Activated CD8-positive, alpha-beta T cell treated with anti-CD3 and anti-CD28 coated beads, Interleukin-2, amount 10 ng/mL, durations not matched to agents 7 days and 5 days (primary cell): ENCODE results near the gene NOM1. TPM values are rescaled to one million over a fixed set of nuclear protein-coding genes. Genes with fewer than 3 reads are reported as not detected.
"Not testable (repeated sequence)": the region's sequence is repeated elsewhere in the genome, so short reads cannot be mapped to it uniquely, and the experiment has no call there.

Experiments used
- ATAC-seq: fragments of 150-1000 bp; cut with Tn5 transposase; one replicate; pipeline ENCODE4 v1.10.0; 2021; ENCODE audit warnings: moderate library complexity
- CTCF ChIA-PET: fragments of 350-600 bp; sonication (Branson Sonifier 250); formaldehyde crosslinking; loops from one replicate; lab custom pipeline; 2021; ENCODE audit warnings: antibody characterized with exemption; lab: Charles Lee
- POLR2A ChIA-PET: fragments of 350-600 bp; sonication (Branson Sonifier 250); formaldehyde crosslinking; loops from one replicate; lab custom pipeline; 2021; ENCODE audit warnings: antibody characterized with exemption; lab: Charles Lee
- DNase-seq: peaks from one replicate; pipeline ENCODE4 v3.0.0-alpha.2; 2020
- H3K27ac Mint-ChIP-seq: one replicate; pipeline ENCODE4 v1.8.0; 2021; ENCODE audit warnings: mild to moderate bottlenecking, mixed read lengths
- H3K27me3 Mint-ChIP-seq: one replicate; pipeline ENCODE4 v1.8.0; 2021; ENCODE audit warnings: low read depth, mixed read lengths
- H3K36me3 Mint-ChIP-seq: one replicate; pipeline ENCODE4 v1.8.0; 2021; ENCODE audit warnings: low read depth, mixed read lengths
- H3K4me1 Mint-ChIP-seq: one replicate; pipeline ENCODE4 v1.8.0; 2021; ENCODE audit warnings: low read depth, mixed read lengths
- H3K4me3 Mint-ChIP-seq: one replicate; pipeline ENCODE4 v1.8.0; 2021; ENCODE audit warnings: mild to moderate bottlenecking, mixed read lengths
- H3K9me3 Mint-ChIP-seq: one replicate; pipeline ENCODE4 v1.8.0; 2022; ENCODE audit warnings: mixed read lengths; ENCODE audit not compliant: insufficient read depth
- total RNA-seq, 2 experiments: library from RNA; stranded (reverse); gene quantifications; one replicate each; pipeline ENCODE4 v1.2.3, GENCODE V29; 2021

Gene NOM1
- total RNA-seq, 2 experiments from 2014 or later, result 28.1 to 28.8 TPM

DNA sequence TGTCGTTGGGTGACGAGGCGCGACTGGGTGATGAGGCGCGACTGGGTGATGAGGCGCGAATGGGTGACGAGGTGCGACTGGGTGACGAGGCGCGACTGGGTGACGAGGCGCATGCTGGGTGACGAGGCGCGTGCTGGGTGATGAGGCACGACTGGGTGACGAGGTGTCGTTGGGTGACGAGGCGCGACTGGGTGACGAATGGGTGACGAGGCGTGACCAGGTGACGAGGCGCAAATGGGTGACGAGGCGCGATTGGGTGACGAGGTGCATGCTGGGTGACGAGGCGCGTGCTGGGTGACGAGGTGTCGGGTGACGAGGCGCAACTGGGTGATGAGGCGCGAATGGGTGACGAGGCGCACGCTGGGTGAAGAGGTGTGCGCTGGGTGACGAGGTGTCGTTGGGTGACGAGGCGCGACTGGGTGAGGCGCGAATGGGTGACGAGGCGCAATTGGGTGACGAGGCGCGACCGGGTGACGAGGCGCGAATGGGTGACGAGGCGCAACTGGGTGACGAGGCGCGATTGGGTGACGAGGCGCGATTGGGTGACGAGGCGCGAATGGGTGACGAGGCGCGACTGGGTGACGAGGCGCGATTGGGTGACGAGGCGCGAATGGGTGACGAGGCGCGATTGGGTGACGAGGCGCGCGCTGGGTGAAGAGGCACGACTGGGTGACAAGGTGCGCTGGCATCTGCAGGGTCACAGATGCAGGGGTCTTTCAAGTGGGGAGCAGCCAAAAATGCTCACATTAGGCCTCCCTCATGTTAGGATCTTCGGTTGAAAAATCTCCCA lies 7.9 kb upstream of the NOM1 start:
- ChIA-PET POLR2A (no interaction called here), CTCF (no interaction called here)
- Mint-ChIP-seq H3K9me3 (no peaks in the 10 kb centered on the region), H3K27me3 (peaks cover 25% of the 10 kb centered on the region), H3K36me3 (peaks cover 12% of the 10 kb centered on the region), H3K4me1 (peaks cover 10% of the 10 kb centered on the region), H3K27ac (no peak overlapping the region), H3K4me3 (no peak overlapping the region)
- DNase-seq (no peak), ATAC-seq (no peak)

DNA sequence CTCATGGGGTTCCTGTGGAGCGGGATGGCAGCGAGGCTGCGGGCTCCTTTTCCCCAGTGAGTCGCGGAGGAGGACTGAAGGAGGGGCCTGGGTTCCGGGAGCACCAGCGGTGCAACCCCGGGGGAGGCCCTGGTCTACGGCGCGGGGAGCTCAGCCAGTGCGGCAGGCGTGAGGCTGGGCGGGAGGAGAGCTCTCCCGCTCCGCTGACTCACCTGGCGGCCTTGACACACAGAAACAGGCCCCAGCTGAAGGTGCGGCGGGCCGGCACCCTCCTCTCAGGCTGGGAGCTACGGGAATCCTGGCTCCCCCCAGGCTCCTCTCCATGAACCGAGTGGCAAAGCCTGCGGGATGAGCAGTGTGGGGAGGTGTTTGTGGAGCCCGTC lies 6.8 kb upstream of the NOM1 start:
- no peaks in the 10 kb centered on the region for H3K9me3 Mint-ChIP-seq

DNA sequence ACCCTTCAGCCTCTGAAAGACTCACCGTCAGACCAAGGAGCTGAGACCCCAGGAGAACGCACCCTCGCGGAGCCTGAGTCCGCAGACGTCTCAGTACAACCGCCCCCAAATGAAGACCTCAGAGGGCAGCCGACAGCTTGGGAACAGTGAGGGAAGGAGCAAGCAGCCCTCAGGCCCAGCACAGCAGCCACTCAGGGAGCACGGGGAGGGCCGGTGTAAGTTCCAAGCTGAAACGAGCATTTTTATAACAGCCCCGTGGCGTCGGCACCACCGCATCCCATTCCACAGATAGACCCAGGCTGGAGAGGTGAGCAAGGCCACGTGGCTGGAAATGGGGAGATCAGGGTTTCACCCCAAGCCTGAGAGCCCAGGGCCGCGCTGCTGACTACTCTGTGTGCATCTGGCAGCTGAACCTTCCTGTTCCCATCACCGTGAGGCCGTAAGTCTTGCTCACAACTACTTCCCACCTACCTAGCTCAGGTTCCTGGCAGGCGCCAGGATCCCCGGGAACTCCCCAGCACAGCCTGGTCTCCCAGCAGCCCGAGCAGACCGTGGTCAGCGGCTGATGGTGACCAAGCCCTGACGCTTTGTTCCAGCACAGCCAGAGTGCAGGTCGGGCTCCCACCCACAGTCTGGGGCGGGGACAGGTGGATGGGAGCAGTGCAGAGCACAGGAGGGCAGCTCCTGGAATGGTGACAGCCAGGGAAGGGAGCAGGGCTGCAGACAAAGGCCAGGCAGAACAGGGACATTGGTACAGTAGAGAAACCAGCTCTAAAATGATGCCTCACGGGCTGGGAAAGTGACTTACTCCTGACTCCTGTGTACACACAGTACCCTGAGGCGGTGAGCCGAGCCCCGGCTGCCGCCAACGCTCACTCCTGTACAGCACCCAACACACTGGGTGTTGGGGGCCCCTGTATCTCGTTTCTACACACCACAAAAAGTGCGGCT lies 6.1 kb upstream of the NOM1 start:
- ATAC-seq (peak; percentile 53), DNase-seq (no peak)
- Mint-ChIP-seq H3K27ac (no peak overlapping the region), H3K27me3 (peaks cover 34% of the 10 kb centered on the region), H3K4me3 (no peak overlapping the region), H3K36me3 (peaks cover 12% of the 10 kb centered on the region), H3K4me1 (peaks cover 10% of the 10 kb centered on the region), H3K9me3 (no peaks in the 10 kb centered on the region)
- ChIA-PET POLR2A (interaction anchor here (0.7 to 1.2 kb wide), 2 partner anchors 17 to 25 kb away, joined by 3 read pairs; no protein-coding TSS in a partner anchor), CTCF (interaction anchor here (1.1 kb wide), 1 partner anchor 37 kb away, joined by 3 read pairs; no protein-coding TSS in a partner anchor)

More for the DNA sequence above, 6.8 kb upstream of the NOM1 start:
- peaks cover 10% of the 10 kb centered on the region for H3K4me1 Mint-ChIP-seq
- ChIA-PET CTCF (interaction anchor here (1.1 kb wide), 1 partner anchor 36 kb away, joined by 3 read pairs; no protein-coding TSS in a partner anchor), POLR2A (interaction anchor here (0.7 to 1.2 kb wide), 2 partner anchors 16 to 26 kb away, joined by 3 read pairs; no protein-coding TSS in a partner anchor)
- peaks cover 12% of the 10 kb centered on the region for H3K36me3 Mint-ChIP-seq
- no peak for DNase-seq
- ATAC-seq, result peak; percentile 21
- H3K27ac Mint-ChIP-seq, result no peak overlapping the region
- H3K4me3 Mint-ChIP-seq, result no peak overlapping the region
- H3K27me3 Mint-ChIP-seq, result peaks cover 35% of the 10 kb centered on the region

DNA sequence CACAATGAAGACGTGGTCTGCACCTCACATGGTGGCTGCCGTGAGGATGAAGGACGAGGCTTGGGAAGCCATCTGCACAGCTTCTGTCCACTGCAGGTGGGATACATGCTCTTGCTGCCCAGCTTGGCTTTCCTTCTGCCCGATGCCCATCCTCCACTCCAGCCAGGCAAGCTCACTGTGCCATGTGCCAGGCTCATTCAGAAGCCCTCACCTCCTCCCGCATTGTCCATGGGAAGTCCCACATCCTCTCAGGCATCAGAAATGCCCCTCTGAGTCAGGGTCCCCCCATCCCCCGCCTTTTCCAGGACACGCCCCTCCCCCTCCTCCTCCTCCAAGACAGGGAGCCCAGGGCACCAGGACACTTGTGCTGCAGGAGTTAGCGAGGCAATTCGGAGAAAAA lies 4.6 kb upstream of the NOM1 start:
- no peak overlapping the region for H3K27ac Mint-ChIP-seq
- CTCF ChIA-PET, result no interaction called here

DNA sequence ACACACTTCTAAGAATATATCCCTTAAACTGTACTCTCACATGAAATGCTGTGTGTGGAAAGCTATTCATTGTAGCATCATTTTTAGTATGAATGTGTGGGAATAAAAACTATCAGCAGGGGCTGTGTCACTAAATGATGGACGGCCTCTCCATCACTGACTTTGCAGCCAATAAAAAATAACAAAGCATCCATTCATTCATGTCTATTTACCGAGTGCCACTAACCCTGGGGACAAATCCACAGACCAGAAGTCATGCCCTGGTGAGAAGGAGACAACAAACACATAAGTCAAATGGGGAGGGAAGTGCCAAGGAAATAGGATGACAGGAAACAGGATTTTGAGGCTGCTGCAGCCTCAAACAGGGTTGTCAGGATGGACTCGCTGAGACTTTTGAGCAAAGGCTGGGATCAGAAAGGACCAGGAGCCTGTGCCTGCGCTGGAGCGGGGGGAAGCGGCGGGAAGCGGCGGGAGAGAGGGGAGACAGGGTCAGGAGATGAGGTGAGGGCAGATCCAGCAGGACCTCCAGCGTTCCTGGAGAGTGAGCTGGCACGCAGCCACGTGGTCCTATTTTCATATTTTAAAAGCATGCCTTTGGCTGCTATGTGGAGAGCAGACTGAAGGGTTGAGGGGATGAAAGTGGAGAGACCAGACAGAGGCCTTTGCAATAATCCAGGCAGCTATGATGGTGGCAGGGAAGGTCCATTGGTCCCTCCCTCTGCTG lies 2.2 kb upstream of the NOM1 start:
- DNase-seq, result no peak
- Mint-ChIP-seq H3K9me3 (no peaks in the 10 kb centered on the region), H3K27ac (no peak overlapping the region), H3K27me3 (peaks cover 33% of the 10 kb centered on the region), H3K36me3 (peaks cover 12% of the 10 kb centered on the region), H3K4me1 (peaks cover 32% of the 10 kb centered on the region), H3K4me3 (no peak overlapping the region)
- CTCF ChIA-PET, result interaction anchor here (0.9 to 1.0 kb wide), 2 partner anchors 285 to 326 kb away, joined by 3 read pairs; no protein-coding TSS in a partner anchor
- POLR2A ChIA-PET, result interaction anchor here (1.1 kb wide), 2 partner anchors 14 to 355 kb away, joined by 4 to 5 read pairs; no protein-coding TSS in a partner anchor
- ATAC-seq, result no peak

More for the DNA sequence above, 4.6 kb upstream of the NOM1 start:
- ATAC-seq, result no peak
- Mint-ChIP-seq H3K4me1 (peaks cover 10% of the 10 kb centered on the region), H3K36me3 (peaks cover 12% of the 10 kb centered on the region), H3K27me3 (peaks cover 33% of the 10 kb centered on the region), H3K4me3 (no peak overlapping the region), H3K9me3 (no peaks in the 10 kb centered on the region)
- POLR2A ChIA-PET, result no interaction called here
- DNase-seq, result no peak

DNA sequence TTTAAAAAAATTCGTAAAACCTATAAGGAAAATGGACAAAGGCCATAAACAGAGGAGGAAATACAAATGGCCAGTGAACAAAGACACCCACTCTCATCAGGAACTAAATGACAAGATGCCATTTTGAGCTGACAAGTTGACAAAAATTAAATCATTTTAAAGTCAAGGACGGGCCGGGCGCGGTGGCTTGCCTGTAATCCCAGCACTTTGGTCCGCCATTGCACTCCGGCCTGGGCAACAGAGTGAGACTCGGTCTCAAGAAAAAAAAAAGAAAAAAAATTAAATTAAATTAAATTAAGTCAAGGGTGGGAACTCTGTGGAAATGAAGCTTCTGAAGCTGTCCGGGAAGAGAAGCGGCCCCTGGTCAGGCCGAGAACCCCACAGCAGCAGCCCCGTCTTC lies 1.2 kb upstream of the NOM1 start:
- CTCF ChIA-PET, result interaction anchor here (0.6 to 1.6 kb wide), 5 partner anchors 21 to 300 kb away, joined by 3 to 7 read pairs (median 3); no protein-coding TSS in a partner anchor
- H3K27me3 Mint-ChIP-seq, result peaks cover 33% of the 10 kb centered on the region
- no peak for DNase-seq
- H3K4me1 Mint-ChIP-seq, result peaks cover 27% of the 10 kb centered on the region
- no peaks in the 10 kb centered on the region for H3K9me3 Mint-ChIP-seq
- H3K36me3 Mint-ChIP-seq, result peaks cover 19% of the 10 kb centered on the region
- POLR2A ChIA-PET, result interaction anchor here (0.7 to 1.6 kb wide), 2 partner anchors 25 to 94 kb away, joined by 3 to 6 read pairs; no protein-coding TSS in a partner anchor
- H3K27ac Mint-ChIP-seq, result no peak overlapping the region
- no peak for ATAC-seq
- no peak overlapping the region for H3K4me3 Mint-ChIP-seq

DNA sequence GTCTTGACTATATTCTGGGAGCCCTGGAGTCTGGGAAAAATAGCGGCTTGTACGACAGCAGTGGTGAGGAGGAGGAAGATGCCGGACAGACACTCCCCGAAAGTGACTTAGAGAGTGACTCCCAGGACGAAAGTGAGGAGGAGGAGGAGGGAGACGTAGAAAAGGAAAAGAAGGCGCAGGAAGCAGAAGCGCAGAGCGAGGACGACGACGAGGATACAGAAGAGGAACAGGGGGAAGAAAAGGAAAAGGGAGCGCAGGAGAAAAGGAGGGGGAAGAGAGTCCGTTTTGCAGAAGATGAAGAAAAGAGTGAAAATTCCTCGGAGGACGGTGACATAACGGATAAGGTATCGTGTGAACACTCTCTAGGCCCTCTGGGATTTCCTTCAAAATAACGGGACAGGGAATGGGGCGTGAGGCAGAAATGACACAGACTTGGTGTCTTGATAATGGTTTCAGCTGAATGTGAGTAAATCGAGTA lies 908 bp downstream of the NOM1 start:
- ChIA-PET POLR2A (interaction anchor here (2.9 kb wide), 1 partner anchor 57 kb away, joined by 21 read pairs; the partner anchor contains the start of gene LMBR1), CTCF (interaction anchor here (0.9 to 3.1 kb wide), 12 partner anchors 8 to 436 kb away, joined by 3 to 18 read pairs (median 4); partner anchors contain the start of gene LMBR1)
- Mint-ChIP-seq H3K4me3 (peak overlapping the region; percentile 95), H3K27me3 (peaks cover 15% of the 10 kb centered on the region), H3K4me1 (peaks cover 33% of the 10 kb centered on the region), H3K9me3 (no peaks in the 10 kb centered on the region), H3K36me3 (peaks cover 39% of the 10 kb centered on the region), H3K27ac (peak overlapping the region; percentile 89)
- ATAC-seq (no peak), DNase-seq (no peak)

DNA sequence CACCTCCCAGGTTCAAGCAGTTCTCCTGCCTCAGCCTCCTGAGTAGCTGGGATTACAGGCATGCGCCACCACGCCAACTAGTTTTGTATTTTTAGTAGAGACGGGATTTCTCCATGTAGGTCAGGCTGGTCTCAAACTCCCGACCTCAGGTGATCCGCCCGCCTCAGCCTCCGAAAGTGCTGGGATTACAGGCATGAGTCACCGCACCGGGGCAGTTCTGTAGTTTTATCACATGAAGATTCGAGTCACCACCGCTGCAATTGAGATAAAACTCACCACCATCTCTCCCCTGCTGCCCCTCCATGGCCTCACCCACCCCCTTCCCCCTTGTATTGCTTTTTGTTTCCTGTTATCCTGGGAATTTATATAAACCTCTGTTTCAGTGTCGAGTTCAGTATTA lies 3.7 kb downstream of the NOM1 start:
- CTCF ChIA-PET, POLR2A ChIA-PET, H3K9me3 Mint-ChIP-seq, H3K4me3 Mint-ChIP-seq, DNase-seq, H3K27ac Mint-ChIP-seq, H3K27me3 Mint-ChIP-seq, ATAC-seq: not testable (repeated sequence)
- Mint-ChIP-seq H3K36me3 (peaks cover 55% of the 10 kb centered on the region), H3K4me1 (peaks cover 39% of the 10 kb centered on the region)

DNA sequence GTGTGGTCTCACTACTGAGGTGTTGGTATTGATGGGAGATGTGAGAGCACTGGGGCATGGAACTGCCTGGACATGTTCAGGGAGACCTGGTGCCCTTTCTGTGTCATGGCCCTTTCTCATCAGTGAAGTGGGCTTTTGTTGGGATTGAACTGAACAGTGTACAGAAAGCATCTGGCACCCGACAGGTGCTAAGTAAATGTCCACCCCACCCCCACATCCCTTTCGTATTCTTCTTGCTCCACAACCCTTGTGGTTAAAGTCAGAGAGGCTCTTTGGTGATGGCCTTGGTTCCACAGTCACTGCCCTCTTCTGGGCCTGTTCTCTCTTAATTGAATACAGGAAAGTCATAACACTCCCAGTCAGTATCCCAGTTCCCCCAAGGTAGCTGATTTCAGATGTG lies 5.4 kb downstream of the NOM1 start:
- H3K36me3 Mint-ChIP-seq, result peaks cover 64% of the 10 kb centered on the region
- ChIA-PET POLR2A (no interaction called here), CTCF (interaction anchor here (0.6 kb wide), 1 partner anchor 61 kb away, joined by 3 read pairs; no protein-coding TSS in a partner anchor)
- no peaks in the 10 kb centered on the region for H3K9me3 Mint-ChIP-seq
- ATAC-seq (no peak), DNase-seq (no peak)
- H3K27ac Mint-ChIP-seq, result no peak overlapping the region
- peaks cover 39% of the 10 kb centered on the region for H3K4me1 Mint-ChIP-seq
- H3K4me3 Mint-ChIP-seq, result no peak overlapping the region
- H3K27me3 Mint-ChIP-seq, result no peaks in the 10 kb centered on the region

DNA sequence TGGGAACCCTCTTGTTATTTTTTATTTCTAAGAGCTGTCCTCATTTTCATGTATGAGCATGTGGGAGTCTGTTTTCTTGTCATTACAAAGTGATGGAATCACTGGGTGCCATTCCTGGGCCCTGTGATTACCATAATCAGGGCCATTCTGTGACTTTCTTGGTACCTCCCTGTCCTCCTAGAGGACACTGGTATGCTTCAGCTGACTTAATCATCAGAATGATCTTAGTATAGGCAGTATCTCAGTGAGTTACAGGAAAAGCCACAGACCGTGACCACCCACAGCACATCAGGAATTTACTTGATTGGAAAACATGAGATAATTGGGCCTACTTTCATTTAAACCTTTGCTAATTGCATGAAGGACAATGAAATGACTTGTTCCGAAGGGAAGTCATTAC lies 7.2 kb downstream of the NOM1 start:
- POLR2A ChIA-PET, result no interaction called here
- Mint-ChIP-seq H3K27ac (no peak overlapping the region), H3K27me3 (no peaks in the 10 kb centered on the region), H3K9me3 (no peaks in the 10 kb centered on the region), H3K4me1 (peaks cover 22% of the 10 kb centered on the region), H3K4me3 (no peak overlapping the region), H3K36me3 (peaks cover 75% of the 10 kb centered on the region)
- DNase-seq (no peak), ATAC-seq (no peak)
- CTCF ChIA-PET, result no interaction called here
